OCI-LY7 (cell line): ENCODE measurements around the gene CUEDC1.

ENCODE experiments used
- EZH2phosphoT487 ChIP-seq: fragments of 200-600 bp; sonication (generic); IDR thresholded peaks from 2 replicates; pipeline ENCODE4 v1.6.1; 2018; ENCODE audit warnings: low read depth, borderline replicate concordance, mild to moderate bottlenecking, mixed run types, antibody characterized with exemption, low read length, moderate library complexity, mixed read lengths
- TF ChIP-seq, protein P1 (sequence below): fragments of 200-600 bp; sonication (generic); conservative IDR thresholded peaks from 2 replicates; pipeline ENCODE4 v1.5.1; 2014; ENCODE audit warnings: mild to moderate bottlenecking, antibody characterized with exemption, low read length, moderate library complexity, mixed read lengths

DNA sequence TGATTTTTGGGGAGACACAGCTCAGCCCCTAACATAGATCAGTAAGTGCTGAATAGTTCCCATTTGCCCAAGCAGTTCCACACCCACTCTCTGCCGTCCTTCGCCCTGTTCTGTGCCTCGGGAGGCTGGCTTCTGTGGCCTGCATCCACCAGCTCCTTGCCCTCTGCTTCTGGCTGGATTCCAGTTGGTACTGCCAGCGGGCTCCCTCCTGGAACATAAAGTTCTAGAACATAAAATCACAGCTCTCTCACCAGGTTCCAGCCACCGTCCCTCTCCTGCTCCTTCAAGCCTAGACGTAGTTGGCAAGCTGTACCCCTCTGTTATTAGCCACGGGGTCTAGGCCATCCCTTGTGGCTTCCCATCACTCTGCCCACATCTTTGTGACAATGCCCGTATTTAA lies 101.5 kb downstream of the CUEDC1 start:
- no peak for TF ChIP-seq EZH2phosphoT487
- TF ChIP-seq, protein P1, sequence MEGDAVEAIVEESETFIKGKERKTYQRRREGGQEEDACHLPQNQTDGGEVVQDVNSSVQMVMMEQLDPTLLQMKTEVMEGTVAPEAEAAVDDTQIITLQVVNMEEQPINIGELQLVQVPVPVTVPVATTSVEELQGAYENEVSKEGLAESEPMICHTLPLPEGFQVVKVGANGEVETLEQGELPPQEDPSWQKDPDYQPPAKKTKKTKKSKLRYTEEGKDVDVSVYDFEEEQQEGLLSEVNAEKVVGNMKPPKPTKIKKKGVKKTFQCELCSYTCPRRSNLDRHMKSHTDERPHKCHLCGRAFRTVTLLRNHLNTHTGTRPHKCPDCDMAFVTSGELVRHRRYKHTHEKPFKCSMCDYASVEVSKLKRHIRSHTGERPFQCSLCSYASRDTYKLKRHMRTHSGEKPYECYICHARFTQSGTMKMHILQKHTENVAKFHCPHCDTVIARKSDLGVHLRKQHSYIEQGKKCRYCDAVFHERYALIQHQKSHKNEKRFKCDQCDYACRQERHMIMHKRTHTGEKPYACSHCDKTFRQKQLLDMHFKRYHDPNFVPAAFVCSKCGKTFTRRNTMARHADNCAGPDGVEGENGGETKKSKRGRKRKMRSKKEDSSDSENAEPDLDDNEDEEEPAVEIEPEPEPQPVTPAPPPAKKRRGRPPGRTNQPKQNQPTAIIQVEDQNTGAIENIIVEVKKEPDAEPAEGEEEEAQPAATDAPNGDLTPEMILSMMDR, result no peak
